Sigmoid colon (tissue), 4 donors: ENCODE measurements around the gene ENPP1.

Experiments used
- EP300 ChIP-seq, 4 donors: sonication (generic); formaldehyde crosslinking; IDR thresholded peaks; one replicate each; pipeline ENCODE4 v1.6.1; 2017; ENCODE audit warnings: antibody characterized with exemption in 4 of 4
- TF ChIP-seq, protein P1 (sequence below), 4 experiments: fragments of 450-650 bp in 3 of 4; fragments of 200-600 bp in 1 of 4; IDR thresholded peaks; one replicate each; pipeline ENCODE4 v1.5.1; 2016 to 2019; ENCODE audit warnings: antibody characterized with exemption in 4 of 4, mild to moderate bottlenecking in 3 of 4, moderate library complexity in 2 of 4

DNA sequence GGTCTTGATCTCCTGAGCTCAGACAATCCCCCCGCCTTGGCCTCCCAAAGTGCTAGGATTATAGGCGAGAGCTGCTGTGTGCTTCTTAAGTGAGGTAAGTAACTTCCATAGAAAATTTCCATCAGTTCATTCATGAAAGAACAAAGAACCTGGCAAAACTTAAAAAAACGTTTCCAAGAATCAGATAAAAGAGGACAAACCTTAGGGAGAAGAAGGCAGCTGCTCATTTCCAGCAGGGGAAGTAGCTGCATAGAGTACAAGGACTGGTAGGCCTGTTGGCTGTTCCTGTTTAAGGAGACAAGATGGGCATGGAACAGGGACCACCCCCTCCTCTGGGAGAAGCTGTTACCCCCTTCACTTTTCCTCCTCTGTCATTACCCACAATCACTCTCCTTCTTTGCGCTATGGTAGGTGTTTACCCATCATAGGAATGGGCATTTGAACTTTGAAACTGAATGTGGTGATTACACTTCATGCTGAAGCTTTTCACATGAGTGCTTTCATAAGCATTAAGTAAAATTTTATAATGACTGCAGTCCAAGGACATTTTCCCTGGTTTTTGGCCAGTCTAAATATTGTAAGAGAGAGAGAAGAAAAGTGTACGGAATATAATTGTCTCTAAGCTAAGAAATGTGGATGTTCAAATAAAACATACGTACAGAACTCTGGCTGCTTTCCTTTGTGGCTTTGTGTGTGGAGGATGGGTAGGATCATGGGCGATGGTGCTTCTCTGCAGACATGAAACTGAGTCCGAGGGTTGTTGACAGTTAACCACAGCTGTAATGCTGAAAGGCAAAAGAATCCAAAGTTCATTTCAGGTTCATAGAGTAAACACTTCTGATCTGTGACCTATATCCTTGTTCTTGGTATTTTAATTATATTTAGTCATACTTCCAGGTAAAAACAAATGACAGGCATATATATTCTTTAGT, 86.9 kb downstream of the ENPP1 start:
- TF ChIP-seq EP300 (IDR thresholded peaks at IDR 0.05), result no peak
- TF ChIP-seq, protein P1, sequence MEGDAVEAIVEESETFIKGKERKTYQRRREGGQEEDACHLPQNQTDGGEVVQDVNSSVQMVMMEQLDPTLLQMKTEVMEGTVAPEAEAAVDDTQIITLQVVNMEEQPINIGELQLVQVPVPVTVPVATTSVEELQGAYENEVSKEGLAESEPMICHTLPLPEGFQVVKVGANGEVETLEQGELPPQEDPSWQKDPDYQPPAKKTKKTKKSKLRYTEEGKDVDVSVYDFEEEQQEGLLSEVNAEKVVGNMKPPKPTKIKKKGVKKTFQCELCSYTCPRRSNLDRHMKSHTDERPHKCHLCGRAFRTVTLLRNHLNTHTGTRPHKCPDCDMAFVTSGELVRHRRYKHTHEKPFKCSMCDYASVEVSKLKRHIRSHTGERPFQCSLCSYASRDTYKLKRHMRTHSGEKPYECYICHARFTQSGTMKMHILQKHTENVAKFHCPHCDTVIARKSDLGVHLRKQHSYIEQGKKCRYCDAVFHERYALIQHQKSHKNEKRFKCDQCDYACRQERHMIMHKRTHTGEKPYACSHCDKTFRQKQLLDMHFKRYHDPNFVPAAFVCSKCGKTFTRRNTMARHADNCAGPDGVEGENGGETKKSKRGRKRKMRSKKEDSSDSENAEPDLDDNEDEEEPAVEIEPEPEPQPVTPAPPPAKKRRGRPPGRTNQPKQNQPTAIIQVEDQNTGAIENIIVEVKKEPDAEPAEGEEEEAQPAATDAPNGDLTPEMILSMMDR (IDR thresholded peaks at IDR 0.05), result no peak
